COLO668 (cell line): ENCODE results near the gene GSTK1.
"Not testable (repeated sequence)": the region's sequence is repeated elsewhere in the genome, so short reads cannot be mapped to it uniquely, and the experiment has no call there.

ENCODE experiments used
- DNase-seq: peaks from one replicate; lab custom pipeline; 2025; ENCODE audit not compliant: unreplicated experiment; lab: John Stamatoyannopoulos, UW

GSTK1 gene

DNA sequence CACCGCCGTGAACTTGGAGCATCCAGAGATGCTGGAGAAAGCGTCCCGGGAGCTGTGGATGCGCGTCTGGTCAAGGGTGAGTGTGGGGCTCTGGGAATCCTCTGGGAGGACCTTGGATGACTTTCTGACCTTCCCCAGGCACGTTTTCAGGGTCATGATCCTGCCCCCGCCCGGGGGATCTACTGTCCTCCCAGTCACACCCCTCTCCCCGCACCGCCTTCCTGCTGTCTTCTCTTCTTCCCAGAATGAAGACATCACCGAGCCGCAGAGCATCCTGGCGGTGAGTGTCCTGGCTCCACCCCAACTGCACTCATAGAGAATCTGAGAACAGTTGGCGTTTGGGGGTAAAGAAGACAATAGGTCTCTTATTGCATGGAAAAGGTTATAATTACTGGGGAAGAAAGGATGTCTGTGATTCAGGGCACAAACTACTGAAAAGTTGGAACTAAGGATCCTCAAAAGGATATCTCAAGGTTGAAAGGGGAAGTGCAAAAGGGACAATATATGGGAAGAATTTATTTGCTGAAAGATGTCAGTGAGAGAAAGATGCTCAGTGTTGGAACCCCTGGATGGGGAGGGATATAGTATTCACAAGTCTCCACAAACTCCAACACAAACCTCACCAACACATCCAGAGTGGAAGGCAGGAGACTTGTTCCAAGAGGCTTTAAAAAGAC lies 1.9 kb downstream of the GSTK1 start:
- no peak for DNase-seq

DNA sequence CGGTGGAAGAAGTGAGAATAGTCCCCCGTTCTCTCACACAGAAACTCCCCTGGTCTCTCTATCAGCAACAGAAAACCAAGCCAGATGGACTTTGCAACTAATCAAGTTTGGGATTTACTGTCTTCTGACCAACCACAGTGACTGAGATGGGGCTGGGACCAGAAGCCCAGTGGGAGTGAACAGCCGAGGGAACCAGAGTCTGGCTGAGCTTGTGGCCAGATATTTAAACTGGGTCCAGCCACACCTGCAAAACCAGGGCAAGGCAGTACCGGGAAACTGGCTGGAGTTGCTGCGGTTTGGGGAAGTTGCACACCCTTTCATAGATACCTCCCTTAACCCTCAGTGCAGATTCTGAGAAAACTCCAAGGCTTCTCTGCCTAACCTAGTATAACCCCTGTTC lies 6.0 kb downstream of the GSTK1 start:
- DNase-seq, result no peak

DNA sequence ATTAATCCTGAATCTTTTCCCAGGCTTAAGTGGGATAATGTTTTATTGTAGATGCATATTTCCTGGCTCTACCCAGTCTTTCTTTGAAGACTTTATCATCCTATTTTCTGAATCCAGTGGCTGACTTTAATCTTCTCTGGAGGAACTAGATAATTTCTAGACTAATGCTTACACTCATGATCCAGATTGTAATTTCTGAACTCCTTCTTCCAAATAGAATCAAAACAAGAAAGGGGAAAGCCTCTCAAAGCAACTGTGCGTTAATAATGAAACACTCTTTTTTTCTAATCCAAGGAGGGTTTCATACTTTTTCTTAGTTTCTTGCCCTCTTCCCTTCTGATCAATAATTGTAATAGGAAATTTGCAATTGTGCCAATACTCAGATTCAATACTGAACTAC lies 8.0 kb downstream of the GSTK1 start:
- DNase-seq, result no peak

DNA sequence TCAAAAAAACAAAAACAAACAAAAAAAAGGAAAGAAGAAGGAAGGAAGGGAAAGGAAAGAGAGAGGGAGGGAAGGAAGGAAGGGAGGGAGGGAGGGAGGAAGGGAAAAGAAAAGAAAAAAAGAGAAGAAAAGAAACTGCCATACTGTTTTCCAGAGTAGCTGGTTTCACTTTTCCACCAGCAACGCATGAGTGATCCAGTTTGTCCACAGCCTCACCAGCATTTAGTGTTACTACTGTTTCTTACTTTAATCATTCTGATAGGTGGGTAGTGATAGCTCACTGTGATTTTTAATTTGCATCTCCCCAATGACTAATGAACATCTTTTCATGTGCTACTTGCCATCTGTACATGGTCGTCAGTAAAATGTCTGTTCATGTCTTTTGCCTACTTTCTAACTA lies 9.6 kb downstream of the GSTK1 start:
- no peak for DNase-seq

DNA sequence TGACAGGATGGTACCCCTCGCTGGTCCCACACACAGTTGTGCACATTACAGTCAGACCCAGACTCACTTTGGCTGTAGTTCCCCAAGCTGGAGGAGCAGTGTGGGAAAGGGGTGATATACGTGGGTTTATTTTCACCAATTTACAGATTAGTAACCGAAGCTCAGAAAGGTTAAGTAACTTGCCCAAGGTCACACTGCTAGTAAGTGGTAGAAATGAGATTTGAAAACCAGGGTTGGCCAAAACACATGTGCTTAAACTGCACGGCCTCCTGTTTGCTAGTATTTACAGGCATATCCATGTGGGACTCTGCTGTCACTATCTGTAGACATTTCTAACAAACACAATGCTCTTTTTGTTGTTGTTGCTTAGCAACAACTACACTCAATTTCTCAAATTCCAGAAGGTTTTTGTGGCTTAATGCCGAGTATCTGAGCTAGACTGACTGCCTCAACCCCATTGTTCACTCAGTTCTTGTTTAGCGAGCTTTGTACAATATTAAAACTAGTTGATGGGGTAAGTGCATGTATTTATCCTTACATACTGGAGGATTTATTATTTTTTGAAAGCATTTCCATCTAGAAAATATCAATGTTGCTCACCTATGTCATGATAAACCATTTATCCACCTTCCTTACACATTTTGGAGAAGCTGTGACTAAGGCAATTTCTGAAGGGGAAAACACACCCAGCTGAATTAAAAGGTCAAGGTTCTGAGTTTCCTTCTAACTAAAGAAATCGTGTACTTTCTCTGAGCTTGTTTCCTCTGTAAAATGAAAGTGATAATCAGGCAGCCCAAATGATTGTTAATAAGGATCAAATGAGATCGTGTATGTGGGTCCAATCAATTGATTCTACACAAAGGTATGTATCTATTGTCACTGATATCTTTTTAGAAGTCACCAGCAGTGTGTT lies 16.2 kb downstream of the GSTK1 start:
- no peak for DNase-seq

DNA sequence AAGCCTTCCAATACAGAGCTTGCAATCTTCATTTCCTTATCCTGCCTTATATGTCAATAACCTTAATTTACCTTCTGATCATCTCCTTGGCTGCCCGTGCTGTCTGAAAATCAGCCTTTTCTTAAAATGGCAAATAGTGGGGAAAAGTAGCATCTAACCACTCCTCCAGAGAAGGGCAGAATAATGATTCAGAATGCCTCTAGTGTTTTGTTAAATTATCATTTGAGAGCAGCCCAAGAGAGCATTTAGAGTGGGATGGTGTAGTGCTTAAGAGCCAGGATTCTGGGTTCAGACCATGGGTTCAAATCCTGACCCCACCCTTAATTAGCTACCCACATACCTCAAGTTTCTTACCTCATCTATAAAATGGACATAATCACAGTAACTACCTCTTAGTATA lies 16.9 kb downstream of the GSTK1 start:
- DNase-seq, result no peak

DNA sequence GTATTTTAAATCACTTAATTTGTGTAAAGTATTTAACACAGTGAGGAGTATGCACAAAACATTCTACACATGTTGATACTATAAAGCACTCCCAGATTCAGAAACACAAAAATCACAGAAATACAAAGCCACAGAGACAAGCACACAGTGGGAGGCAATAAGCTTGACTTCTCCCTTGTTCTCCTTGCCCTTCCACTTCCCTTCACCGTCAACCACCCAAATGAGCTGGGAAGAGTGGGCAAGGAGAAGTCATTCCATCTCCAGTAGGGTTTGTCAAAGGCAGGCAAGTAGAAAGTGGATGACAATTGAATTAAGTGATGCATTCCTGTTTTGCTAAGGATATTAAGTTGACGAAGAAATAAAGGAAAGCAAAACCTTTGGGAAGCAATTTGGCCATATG lies 17.3 kb downstream of the GSTK1 start:
- DNase-seq, result no peak

DNA sequence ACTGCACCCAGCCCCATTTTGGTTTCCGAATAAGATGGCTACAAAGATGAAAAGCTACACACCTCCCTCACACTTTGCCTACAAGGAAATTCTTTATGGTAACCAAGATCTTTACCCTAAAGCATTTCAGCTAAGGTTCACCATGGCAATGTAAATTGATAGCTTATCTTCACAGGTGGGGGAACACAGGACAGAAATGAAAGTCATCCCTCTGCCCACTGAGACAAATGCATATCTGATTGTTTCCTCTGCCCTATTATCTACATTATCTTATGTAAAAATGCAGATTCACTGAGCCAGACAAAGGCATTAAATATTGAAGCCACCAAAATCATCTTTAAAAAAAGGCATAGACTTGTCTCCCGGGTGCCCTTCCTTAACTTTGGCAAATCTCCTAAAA lies 18.3 kb downstream of the GSTK1 start:
- no peak for DNase-seq

DNA sequence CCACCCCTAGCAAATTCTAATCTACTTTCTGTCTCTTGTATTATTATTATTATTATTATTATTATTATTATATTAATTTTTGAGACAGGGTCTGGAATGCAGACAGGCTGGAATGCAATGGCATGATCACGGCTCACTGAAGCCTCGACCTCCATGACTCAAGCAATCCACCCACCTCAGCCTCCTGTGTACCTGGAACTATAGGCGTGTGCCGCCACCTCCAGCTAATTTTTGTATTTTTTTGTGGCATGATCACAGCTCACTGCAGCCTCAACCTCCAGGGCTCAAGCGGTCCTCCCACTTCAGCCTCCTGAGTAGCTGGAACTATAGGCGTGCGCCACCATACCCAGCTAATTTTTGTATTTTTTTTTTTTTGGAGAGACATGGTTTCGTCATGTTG lies 18.9 kb downstream of the GSTK1 start:
- no peak for DNase-seq

DNA sequence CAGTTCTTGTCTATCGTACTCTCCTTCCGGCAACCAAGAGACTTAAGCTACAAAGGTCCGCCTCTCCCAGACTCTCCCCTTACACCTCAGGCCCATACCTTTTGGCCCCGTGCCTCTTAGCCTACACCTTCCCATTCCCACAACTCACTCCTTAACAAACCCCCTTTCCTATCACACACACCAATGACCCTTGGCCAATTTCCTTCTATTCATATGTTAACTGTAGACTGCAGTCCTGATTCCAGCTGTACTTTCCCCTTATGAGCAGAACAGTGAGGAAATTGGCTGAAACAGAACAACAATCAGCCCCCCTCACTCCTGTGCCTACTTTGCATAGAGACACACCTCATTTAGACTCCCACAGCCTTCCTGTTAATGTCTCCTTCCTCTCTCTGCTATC lies 20.1 kb downstream of the GSTK1 start:
- DNase-seq, result no peak

DNA sequence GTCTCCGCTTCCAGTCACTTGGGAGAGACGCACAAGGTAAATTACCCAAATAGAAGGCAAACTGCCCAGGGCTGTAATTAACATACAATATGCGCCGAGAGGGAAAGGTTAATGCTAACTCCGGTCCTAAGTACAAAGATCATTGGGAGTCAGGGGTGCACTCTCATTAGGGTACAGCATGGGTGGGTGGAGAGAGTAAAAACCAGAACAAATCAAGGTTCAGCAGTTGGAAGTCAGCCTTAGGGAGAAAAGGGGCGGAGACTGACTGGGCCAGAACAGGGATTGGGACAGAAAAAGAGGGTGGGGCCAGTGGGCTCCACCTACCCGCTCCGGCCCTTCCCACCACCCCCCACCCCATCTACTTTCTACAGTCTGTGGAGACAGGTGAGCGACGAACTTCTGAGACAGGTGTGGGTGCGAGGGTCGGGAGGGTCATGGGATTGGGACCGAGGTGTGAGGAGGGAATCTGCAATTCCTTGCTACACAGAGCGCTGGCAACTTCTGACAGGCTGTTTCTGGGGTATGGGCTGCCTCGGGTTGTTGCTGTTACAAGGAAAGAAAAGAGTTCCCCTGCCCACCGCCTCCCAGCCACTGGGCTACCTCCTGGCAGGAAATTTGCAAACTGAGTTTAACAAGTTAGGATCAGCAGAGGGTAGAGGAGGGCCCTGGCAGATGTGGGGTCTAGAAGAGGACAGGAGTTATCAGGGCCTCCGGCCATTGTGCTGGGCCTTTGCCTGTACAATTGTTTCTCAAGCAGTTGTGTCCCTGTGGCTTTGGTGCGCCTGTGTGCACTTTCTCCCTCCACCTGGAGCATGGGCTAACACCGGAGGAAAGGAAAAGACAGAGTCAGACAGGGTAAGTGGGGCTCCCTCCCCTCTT lies 21.6 kb downstream of the GSTK1 start, which contains the start of gene TMEM139:
Gene TMEM139 (plus strand): TSS at position 368 of the 879 bp plus-strand sequence. CDS start 1,000 bp downstream, outside the sequence.
- DNase-seq, result no peak

DNA sequence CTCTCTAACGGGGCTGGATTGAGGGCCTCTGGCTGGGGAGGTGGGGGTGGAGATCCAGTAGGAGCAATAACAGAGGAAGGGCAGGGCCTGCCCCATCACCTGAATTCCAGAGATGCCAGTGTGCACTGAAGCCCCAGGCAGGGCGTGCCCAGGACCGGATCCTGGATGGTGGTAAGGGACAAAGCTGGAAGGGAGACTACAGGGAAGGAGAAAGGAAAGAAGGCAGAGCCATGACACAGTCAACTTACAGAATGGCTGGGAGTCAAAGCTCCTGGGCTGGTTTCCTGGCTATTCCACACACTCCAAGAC lies 22.2 kb downstream of the GSTK1 start:
- no peak for DNase-seq

DNA sequence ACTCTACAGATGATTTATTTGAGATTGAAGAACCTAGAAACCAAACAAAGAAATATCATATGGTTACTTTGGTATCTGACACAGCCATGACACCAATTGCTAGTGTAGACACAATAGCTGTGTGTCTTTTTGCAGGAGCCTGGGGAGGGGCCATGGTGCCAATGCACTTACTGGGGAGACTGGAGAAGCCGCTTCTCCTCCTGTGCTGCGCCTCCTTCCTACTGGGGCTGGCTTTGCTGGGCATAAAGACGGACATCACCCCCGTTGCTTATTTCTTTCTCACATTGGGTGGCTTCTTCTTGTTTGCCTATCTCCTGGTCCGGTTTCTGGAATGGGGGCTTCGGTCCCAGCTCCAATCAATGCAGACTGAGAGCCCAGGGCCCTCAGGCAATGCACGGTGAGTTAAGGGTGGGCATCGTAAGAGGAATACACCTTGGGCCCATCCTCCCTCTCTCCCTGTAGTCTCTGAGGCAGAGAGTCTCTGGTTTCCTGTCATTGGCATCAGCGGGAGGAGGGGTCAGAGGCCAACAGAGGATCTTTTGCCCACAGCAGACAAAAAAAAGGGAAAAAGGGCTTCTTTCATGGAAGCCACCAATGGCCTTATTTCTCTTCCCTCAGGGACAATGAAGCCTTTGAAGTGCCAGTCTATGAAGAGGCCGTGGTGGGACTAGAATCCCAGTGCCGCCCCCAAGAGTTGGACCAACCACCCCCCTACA lies 22.7 kb downstream of the GSTK1 start:
- DNase-seq, result no peak

DNA sequence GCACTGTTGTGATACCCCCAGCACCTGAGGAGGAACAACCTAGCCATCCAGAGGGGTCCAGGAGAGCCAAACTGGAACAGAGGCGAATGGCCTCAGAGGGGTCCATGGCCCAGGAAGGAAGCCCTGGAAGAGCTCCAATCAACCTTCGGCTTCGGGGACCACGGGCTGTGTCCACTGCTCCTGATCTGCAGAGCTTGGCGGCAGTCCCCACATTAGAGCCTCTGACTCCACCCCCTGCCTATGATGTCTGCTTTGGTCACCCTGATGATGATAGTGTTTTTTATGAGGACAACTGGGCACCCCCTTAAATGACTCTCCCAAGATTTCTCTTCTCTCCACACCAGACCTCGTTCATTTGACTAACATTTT lies 23.3 kb downstream of the GSTK1 start:
- no peak for DNase-seq

DNA sequence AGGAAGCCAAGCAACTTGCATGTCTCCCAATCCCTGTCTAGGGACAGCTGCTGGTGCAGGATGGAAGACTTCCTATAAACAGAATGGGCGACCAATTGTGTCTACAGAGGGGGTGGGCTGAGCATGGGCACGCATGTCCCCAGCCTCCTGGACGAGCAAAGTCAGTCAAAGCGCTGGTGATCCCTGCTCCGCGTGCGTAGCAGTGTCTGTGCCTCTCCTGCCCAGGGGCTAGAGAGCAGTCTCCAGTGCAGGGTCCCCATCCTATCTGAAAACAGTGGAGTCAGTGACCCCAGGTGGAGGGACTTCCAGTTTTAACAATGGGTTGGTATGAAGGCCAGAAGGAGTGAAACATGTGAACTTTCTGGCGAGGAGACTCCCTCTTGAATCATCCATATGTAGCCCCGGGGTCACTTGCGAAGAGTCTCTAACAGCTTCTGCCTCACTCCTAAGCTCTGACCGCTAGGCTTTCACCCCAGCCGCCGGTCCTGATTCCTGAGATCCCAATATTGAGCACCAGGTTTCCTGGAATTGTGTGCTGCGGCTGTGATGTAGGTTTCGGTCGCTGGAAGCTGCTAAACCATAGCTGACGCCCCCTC lies 24.2 kb downstream of the GSTK1 start:
- DNase-seq, result no peak

DNA sequence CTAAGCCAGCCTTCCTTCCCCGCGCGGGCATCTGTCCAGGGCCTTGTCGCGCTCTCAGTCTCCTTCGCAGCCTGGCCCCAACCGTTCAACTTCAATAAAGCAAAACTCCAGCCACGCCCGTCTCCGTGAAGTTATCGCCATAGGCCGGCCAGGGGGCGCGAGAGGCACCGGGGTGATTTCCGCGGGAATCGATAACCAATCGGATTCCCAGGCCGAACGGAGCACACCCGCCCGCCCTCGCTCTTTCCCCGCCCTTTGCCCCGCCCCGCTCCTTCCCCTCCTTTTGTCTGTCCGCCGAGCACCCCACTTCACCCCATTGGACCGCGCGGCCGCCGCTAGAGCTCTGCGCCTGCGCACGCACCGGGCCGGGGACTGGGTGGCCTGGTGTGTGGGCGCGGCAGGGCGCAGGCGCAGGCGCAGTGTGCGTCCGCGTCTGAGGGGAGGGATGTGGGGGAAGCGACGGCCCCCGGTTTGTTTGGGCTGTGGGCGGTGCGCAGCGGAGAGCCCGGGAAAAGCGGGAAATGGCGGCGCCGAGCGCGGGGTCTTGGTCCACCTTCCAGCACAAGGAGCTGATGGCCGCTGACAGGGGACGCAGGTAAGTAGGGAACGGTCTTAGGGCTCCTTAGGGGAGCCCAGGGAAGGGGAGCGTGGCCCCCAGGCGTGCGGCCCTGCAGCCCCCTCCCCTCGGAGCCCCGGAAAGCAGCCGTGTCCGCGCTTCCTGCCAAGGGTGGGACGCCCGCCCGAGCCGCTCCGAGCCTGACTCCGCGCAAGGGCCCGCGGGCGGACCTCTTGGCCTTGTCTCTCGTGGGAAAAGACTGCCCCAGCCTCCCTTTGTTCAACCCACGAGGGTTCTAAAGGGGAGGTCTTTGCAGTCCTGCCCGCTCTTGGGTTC lies 24.9 kb downstream of the GSTK1 start, which contains the start of gene CASP2:
Gene CASP2 (plus strand): TSS at position 417 of the 892 bp plus-strand sequence. CDS start 105 bp downstream, at position 522.
- DNase-seq, result peak; percentile 96

DNA sequence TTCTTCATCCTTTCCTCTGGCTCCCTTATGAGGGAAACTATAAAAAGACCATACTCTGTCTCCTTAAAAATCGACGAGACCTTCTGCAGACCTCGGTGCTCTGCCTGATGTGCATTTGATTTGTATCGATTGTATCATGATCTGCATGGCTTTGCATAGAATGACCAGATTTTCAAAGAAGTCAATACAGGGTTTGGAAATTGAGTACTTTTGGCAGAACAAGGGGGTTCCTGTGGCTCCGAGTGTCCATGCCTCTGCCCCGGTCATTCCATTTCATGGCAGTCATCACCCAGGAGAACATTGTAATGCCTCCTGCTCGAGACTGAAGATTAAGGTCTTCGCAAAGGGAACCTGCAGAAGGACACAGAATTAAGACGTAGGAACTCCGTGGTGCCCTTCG lies 25.6 kb downstream of the GSTK1 start:
- no peak for DNase-seq

DNA sequence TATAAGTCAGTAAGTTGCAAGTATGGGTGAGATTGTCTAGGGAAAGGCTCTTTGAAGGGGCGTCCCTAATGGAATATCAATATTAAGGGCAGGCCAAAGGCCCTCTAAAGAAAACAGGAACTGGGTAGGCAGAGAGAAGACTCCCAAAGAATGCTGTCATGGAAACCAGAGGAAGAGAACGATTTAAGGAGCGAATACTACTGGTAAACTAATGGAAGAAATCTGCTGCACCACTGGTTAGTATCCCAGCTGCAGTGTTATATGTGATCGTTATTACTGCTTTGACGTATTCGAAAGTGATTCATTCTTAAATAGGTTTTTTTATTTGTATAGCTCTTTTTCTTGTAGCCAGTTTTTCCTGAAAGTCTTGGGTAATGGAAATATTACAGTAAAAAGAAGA lies 26.2 kb downstream of the GSTK1 start:
- no peak for DNase-seq

DNA sequence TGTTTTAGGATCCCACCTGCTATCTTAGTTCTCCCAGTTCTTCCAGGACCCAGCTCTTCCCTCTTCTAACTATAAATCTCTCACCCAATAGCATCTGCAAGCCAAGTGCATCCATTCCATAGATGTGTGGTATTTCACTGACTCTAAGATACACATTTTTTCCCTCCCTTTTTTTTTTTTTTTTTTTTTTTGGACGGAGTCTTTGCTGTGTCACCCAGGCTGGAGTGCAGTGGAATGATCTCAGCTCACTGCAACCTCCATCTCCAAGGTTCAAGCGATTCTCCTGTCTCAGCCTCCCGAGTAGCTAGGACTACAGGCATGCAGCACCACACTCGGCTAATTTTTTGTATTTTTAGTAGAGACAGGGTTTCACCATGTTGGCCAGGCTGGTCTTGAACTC lies 26.6 kb downstream of the GSTK1 start:
- DNase-seq, result not testable (repeated sequence)
